ENCODE measurements around the gene CFD. TPM values are rescaled to one million over a fixed set of nuclear protein-coding genes. Genes with fewer than 3 reads are reported as not detected.
"Not testable (repeated sequence)": the region's sequence is repeated elsewhere in the genome, so short reads cannot be mapped to it uniquely, and the experiment has no call there.

The CFD gene
- total and polyA plus RNA-seq, 5 donors: 221 to 869 (median 388) TPM

- H3K27me3 ChIP-seq (ENCODE audit: control insufficient read depth, insufficient read depth): no peaks in the 10 kb centered on the region
- DNase-seq (no peak), ATAC-seq (no peak)
- no peaks in the 10 kb centered on the region for H3K9me3 ChIP-seq (ENCODE audit: control insufficient read depth, low read length)
- no peaks in the 10 kb centered on the region for H3K4me1 ChIP-seq (ENCODE audit: control insufficient read depth, insufficient read depth, low read length)
- intact Hi-C loops (cut with DNase I): no loop called here
- 48% methylated on average over 11 of the region's 11 CpGs for WGBS
- H3K4me3 ChIP-seq (ENCODE audit: low read length): no peak overlapping the region
- no peak overlapping the region for H3K27ac ChIP-seq (ENCODE audit: low read length)
Observed at GRCh38 chr19:844546-844971, 14.9 kb upstream of the CFD start.

- DNase-seq: peak in 1 of 3 donors; percentile 44
- WGBS: 76% methylated on average over 37 of the region's 37 CpGs
- Histone ChIP-seq H3K9me3 (ENCODE audit: control insufficient read depth, low read length) (no peaks in the 10 kb centered on the region), H3K27me3 (ENCODE audit: control insufficient read depth, insufficient read depth) (no peaks in the 10 kb centered on the region), H3K4me1 (ENCODE audit: control insufficient read depth, insufficient read depth, low read length) (no peaks in the 10 kb centered on the region), H3K27ac (ENCODE audit: low read length) (no peak overlapping the region), H3K4me3 (ENCODE audit: low read length) (no peak overlapping the region)
- intact Hi-C loops (cut with DNase I): no loop called here
- no peak for ATAC-seq
Observed at GRCh38 chr19:845707-846521, 13.6 kb upstream of the CFD start.

- Histone ChIP-seq H3K27me3 (ENCODE audit: control insufficient read depth, insufficient read depth) (no peaks in the 10 kb centered on the region), H3K9me3 (ENCODE audit: control insufficient read depth, low read length) (no peaks in the 10 kb centered on the region), H3K4me3 (ENCODE audit: low read length) (no peak overlapping the region), H3K27ac (ENCODE audit: low read length) (no peak overlapping the region), H3K4me1 (ENCODE audit: control insufficient read depth, insufficient read depth, low read length) (no peaks in the 10 kb centered on the region)
- WGBS: 47% methylated on average over 12 of the region's 12 CpGs
- intact Hi-C loops (cut with DNase I): no loop called here
- DNase-seq (peak; percentile 62 to 80 (median 80)), ATAC-seq (peak; percentile 4 to 20)
Observed at GRCh38 chr19:848386-848921, 11.0 kb upstream of the CFD start.

- WGBS: 84% methylated on average over 8 of the region's 8 CpGs
- intact Hi-C loops (cut with DNase I); H3K27me3 ChIP-seq (ENCODE audit: control insufficient read depth, insufficient read depth); H3K4me3 ChIP-seq (ENCODE audit: low read length); H3K4me1 ChIP-seq (ENCODE audit: control insufficient read depth, insufficient read depth, low read length); DNase-seq; ATAC-seq; H3K27ac ChIP-seq (ENCODE audit: low read length); H3K9me3 ChIP-seq (ENCODE audit: control insufficient read depth, low read length): not testable (repeated sequence)
Observed at GRCh38 chr19:849195-849594, 10.3 kb upstream of the CFD start.

- Histone ChIP-seq H3K4me3 (ENCODE audit: low read length) (no peak overlapping the region), H3K27me3 (ENCODE audit: control insufficient read depth, insufficient read depth) (no peaks in the 10 kb centered on the region), H3K9me3 (ENCODE audit: control insufficient read depth, low read length) (no peaks in the 10 kb centered on the region), H3K4me1 (ENCODE audit: control insufficient read depth, insufficient read depth, low read length) (no peaks in the 10 kb centered on the region), H3K27ac (ENCODE audit: low read length) (peak overlapping the region; percentile 34)
- peak; percentile 90 to 91 for ATAC-seq
- intact Hi-C loops (cut with DNase I): loop anchor here in 2 of 4 donors (10.0 kb wide), 2 partner anchors 46 to 76 kb away; no protein-coding TSS in a partner anchor
- WGBS: 17% methylated on average over 28 of the region's 28 CpGs
- DNase-seq: peak; percentile 96 to 98 (median 97)
Observed at GRCh38 chr19:850221-850978, 9.1 kb upstream of the CFD start.

- no peak overlapping the region for H3K4me3 ChIP-seq (ENCODE audit: low read length)
- H3K27ac ChIP-seq (ENCODE audit: low read length): peak overlapping the region; percentile 34
- WGBS: 30% methylated on average over 13 of the region's 13 CpGs
- DNase-seq (peak in 1 of 3 donors; percentile 31), ATAC-seq (no peak)
- H3K9me3 ChIP-seq (ENCODE audit: control insufficient read depth, low read length): no peaks in the 10 kb centered on the region
- intact Hi-C loops (cut with DNase I): loop anchor here in 2 of 4 donors (10.0 kb wide), 2 partner anchors 46 to 76 kb away; no protein-coding TSS in a partner anchor
- H3K27me3 ChIP-seq (ENCODE audit: control insufficient read depth, insufficient read depth): no peaks in the 10 kb centered on the region
- H3K4me1 ChIP-seq (ENCODE audit: control insufficient read depth, insufficient read depth, low read length): no peaks in the 10 kb centered on the region
Observed at GRCh38 chr19:850979-851335, 8.5 kb upstream of the CFD start.

GRCh38 chr19:852136-853013 lies 7.1 kb upstream of the CFD start, which contains the start of gene ELANE:
TSS of gene ELANE (plus strand) at chr19:852303. CDS start at chr19:852329, 26 bp downstream.
- DNase-seq (peak in 2 of 3 donors; percentile 63 to 72), ATAC-seq (no peak)
- H3K27me3 ChIP-seq (ENCODE audit: control insufficient read depth, insufficient read depth): no peaks in the 10 kb centered on the region
- no peaks in the 10 kb centered on the region for H3K4me1 ChIP-seq (ENCODE audit: control insufficient read depth, insufficient read depth, low read length)
- 64% methylated on average over 55 of the region's 55 CpGs for WGBS
- H3K27ac ChIP-seq (ENCODE audit: low read length): peak within 1 kb of the TSS; percentile 34
- no peaks in the 10 kb centered on the region for H3K9me3 ChIP-seq (ENCODE audit: control insufficient read depth, low read length)
- intact Hi-C loops (cut with DNase I): loop anchor here in 2 of 4 donors (10.0 kb wide), 2 partner anchors 48 to 78 kb away; no protein-coding TSS in a partner anchor
- H3K4me3 ChIP-seq (ENCODE audit: low read length): no peak within 1 kb of the TSS

- H3K27me3 ChIP-seq (ENCODE audit: control insufficient read depth, insufficient read depth): no peaks in the 10 kb centered on the region
- no peak overlapping the region for H3K4me3 ChIP-seq (ENCODE audit: low read length)
- H3K27ac ChIP-seq (ENCODE audit: low read length): no peak overlapping the region
- no peaks in the 10 kb centered on the region for H3K4me1 ChIP-seq (ENCODE audit: control insufficient read depth, insufficient read depth, low read length)
- intact Hi-C loops (cut with DNase I): loop anchor here in 2 of 4 donors (10.0 kb wide), 2 partner anchors 48 to 78 kb away; no protein-coding TSS in a partner anchor
- no peak for ATAC-seq
- peak in 1 of 3 donors; percentile 38 for DNase-seq
- 31% methylated on average over 67 of the region's 67 CpGs for WGBS
- H3K9me3 ChIP-seq (ENCODE audit: control insufficient read depth, low read length): no peaks in the 10 kb centered on the region
Observed at GRCh38 chr19:853014-853585, 6.4 kb upstream of the CFD start.

- WGBS: 81% methylated on average over 12 of the region's 17 CpGs
- intact Hi-C loops (cut with DNase I): loop anchor here in 2 of 4 donors (10.0 kb wide), 2 partner anchors 49 to 79 kb away; no protein-coding TSS in a partner anchor
- not testable (repeated sequence) for ATAC-seq
Observed at GRCh38 chr19:853614-854220, 5.7 kb upstream of the CFD start.

More at GRCh38 chr19:853614-854220, 5.7 kb upstream of the CFD start:
- H3K4me1 ChIP-seq (ENCODE audit: control insufficient read depth, insufficient read depth, low read length); H3K27me3 ChIP-seq (ENCODE audit: control insufficient read depth, insufficient read depth); H3K27ac ChIP-seq (ENCODE audit: low read length); H3K9me3 ChIP-seq (ENCODE audit: control insufficient read depth, low read length); H3K4me3 ChIP-seq (ENCODE audit: low read length): not testable (repeated sequence)
- DNase-seq: peak in 2 of 3 donors; percentile 44 to 50

Data from right cardiac atrium (tissue), 5 donors.